ENCODE results near the gene LGALS3. TPM values are rescaled to one million over a fixed set of nuclear protein-coding genes. Genes with fewer than 3 reads are reported as not detected.

Gene LGALS3
- total RNA-seq, 2 donors from 2014 or later: 178 to 184 TPM

- TF ChIP-seq, protein P1, sequence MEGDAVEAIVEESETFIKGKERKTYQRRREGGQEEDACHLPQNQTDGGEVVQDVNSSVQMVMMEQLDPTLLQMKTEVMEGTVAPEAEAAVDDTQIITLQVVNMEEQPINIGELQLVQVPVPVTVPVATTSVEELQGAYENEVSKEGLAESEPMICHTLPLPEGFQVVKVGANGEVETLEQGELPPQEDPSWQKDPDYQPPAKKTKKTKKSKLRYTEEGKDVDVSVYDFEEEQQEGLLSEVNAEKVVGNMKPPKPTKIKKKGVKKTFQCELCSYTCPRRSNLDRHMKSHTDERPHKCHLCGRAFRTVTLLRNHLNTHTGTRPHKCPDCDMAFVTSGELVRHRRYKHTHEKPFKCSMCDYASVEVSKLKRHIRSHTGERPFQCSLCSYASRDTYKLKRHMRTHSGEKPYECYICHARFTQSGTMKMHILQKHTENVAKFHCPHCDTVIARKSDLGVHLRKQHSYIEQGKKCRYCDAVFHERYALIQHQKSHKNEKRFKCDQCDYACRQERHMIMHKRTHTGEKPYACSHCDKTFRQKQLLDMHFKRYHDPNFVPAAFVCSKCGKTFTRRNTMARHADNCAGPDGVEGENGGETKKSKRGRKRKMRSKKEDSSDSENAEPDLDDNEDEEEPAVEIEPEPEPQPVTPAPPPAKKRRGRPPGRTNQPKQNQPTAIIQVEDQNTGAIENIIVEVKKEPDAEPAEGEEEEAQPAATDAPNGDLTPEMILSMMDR (IDR thresholded peaks at IDR 0.05): no peak
- Histone ChIP-seq H3K4me3 (peak overlapping the region; percentile 80 to 83), H3K9me3 (no peaks in the 10 kb centered on the region), H3K27ac (peak overlapping the region; percentile 97), H3K27me3 (no peaks in the 10 kb centered on the region), H3K36me3 (peaks cover 8% of the 10 kb centered on the region), H3K4me1 (peaks cover 0 to 79% of the 10 kb centered on the region in 2 donors)
- DNase-seq (ENCODE audit: low spot score): peak; percentile 82
These were observed 560 bp downstream of the LGALS3 start for GRCh38 chr14:55129428-55130195.

- H3K9me3 ChIP-seq: no peaks in the 10 kb centered on the region
- no peak for DNase-seq (ENCODE audit: low spot score)
- H3K4me3 ChIP-seq: peak overlapping the region; percentile 80 to 83
- H3K27me3 ChIP-seq: no peaks in the 10 kb centered on the region
- H3K36me3 ChIP-seq: peaks cover 8% of the 10 kb centered on the region
- TF ChIP-seq, protein P1 (IDR thresholded peaks at IDR 0.05): no peak
- peak overlapping the region; percentile 97 for H3K27ac ChIP-seq
- peaks cover 0 to 75% of the 10 kb centered on the region in 2 donors for H3K4me1 ChIP-seq
These were observed 1.1 kb downstream of the LGALS3 start for GRCh38 chr14:55130196-55130550.

DNA sequence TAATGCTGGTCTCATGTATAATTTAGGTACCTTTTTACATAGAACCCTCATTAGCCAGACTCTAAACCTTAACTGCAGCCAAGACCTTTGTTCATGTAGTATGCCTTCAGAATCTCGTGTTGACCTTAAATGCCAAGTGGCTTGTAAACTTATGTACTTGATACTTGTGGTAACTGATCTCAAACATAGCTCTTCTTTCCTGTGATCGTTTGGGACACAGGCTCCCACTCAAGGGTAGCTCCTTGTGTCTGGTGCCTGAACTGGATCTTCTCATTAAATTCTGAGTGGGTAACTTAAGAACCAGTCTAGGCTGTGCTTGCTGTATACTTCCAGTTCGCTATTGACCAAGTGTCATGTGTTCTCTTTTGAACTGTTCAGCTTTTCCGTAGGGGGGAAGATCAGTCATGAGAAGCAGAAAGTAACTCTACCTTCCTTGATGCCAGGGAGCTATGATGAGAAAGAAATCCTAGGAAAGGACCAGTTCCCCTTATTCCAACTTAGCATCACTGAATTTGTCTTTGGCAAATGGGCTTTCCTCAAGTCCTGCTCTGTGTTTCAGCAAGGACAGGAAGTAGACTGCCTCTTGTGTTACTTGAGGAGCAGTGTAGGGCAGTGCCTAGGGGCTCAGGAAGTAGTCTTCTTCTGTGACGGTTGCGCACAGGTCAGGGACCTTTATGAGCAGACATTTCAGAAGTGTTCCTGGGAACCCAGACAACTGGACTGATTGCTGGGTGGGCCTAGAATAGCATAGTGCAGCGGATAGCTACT is 2.5 kb downstream of the LGALS3 start:
- TF ChIP-seq, protein P1 (IDR thresholded peaks at IDR 0.05): peak in 1 of 2 donors; percentile 25
- DNase-seq (ENCODE audit: low spot score): no peak
- no peaks in the 10 kb centered on the region for H3K27me3 ChIP-seq
- H3K4me3 ChIP-seq: peak overlapping the region; percentile 4 to 83
- H3K4me1 ChIP-seq: peaks cover 0 to 77% of the 10 kb centered on the region in 2 donors
- peaks cover 8% of the 10 kb centered on the region for H3K36me3 ChIP-seq
- no peaks in the 10 kb centered on the region for H3K9me3 ChIP-seq
- H3K27ac ChIP-seq: peak overlapping the region; percentile 97

- H3K36me3 ChIP-seq: peaks cover 13% of the 10 kb centered on the region
- H3K4me3 ChIP-seq: no peak overlapping the region
- peak overlapping the region; percentile 40 to 41 for H3K27ac ChIP-seq
These were observed 4.4 kb downstream of the LGALS3 start for GRCh38 chr14:55133416-55133815.

GRCh38 chr14:55136241-55136640 is 7.2 kb downstream of the LGALS3 start:
- H3K4me1 ChIP-seq: peaks cover 0 to 62% of the 10 kb centered on the region in 2 donors
- peak overlapping the region; percentile 70 to 73 for H3K27ac ChIP-seq
- TF ChIP-seq, protein P1 (IDR thresholded peaks at IDR 0.05): no peak
- H3K36me3 ChIP-seq: peaks cover 41% of the 10 kb centered on the region
- DNase-seq (ENCODE audit: low spot score): no peak
- no peaks in the 10 kb centered on the region for H3K9me3 ChIP-seq
- no peak overlapping the region for H3K4me3 ChIP-seq
- no peaks in the 10 kb centered on the region for H3K27me3 ChIP-seq

More at GRCh38 chr14:55133416-55133815, 4.4 kb downstream of the LGALS3 start:
- TF ChIP-seq, protein P1 (IDR thresholded peaks at IDR 0.05): peak in 1 of 2 donors; percentile 74
- Histone ChIP-seq H3K27me3 (no peaks in the 10 kb centered on the region), H3K9me3 (no peaks in the 10 kb centered on the region), H3K4me1 (peaks cover 0 to 80% of the 10 kb centered on the region in 2 donors)
- no peak for DNase-seq (ENCODE audit: low spot score)
